GM18909 (cell line): ENCODE results near the gene MYO5A.
"Not testable (repeated sequence)": the region's sequence is repeated elsewhere in the genome, so short reads cannot be mapped to it uniquely, and the experiment has no call there.

ENCODE experiments used
- ATAC-seq: cut with Tn5 transposase; IDR thresholded peaks from one replicate; pipeline ENCODE4 v1.9.1; 2021; ENCODE audit warnings: mild to moderate bottlenecking; ENCODE audit not compliant: unreplicated experiment, poor library complexity

Gene MYO5A

DNA sequence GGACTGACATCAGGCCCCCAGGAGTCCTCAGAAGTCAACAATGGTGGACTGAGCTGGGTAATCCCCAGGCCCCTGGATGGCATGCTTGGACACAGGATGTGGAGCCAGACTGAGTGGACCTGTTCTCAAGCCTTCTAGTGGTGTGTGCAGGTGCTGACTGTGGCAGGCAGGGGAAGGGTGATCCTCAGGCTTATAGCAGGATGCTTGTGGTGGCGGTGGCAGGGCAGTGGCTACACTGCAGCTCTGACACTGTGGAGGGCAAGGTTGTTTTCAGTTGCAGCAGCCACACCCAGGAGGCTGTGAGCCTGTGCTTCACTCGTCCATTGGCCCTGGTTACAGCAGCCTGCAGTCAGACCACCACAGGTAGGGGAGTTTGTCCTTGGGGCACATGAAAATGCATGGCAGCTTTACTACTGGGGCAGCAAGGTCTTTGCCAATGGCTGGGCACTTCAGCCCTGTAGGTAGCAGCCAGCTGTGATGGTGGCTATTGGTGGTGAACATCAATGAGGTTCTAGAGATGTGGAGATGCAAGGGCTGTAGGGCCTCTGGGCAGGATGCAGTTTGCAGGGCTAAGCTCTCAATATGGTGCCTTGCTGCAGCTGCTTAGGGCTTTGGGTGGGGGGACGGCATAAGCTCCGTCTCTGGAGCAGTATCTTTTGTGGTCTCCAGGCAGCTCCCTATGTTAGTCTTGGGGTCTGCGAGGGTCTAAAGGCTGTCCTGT, 17.5 kb upstream of the MYO5A start:
- ATAC-seq = no peak

DNA sequence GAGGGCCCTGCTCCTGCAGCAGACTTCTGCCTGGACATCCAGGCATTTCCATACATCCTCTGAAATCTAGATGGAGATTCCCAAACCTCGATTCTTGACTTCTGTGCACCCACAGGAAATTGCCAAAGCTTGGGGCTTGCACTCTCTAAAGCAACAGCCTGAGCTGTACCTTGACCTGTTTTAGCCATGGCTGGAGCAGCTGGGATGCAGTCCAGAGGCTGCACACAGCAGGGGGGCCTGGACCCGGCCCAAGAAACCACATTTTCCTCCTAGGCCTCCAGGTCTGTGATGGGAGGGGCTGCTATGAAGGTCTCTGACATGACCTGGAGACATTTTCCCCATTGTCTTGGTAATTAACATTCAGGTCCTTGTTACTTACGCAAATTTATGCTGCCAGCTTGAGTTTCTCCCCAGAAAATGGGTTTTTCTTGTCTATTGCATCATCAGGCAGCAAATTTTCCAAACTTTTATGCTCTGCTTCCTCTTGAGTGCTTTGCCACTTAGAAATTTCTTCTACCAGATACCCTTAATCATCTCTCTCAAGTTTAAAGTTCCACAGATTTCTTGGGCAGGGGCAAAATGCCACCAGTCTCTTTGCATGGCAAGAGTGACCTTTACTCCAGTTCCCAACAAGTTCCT, 11.8 kb upstream of the MYO5A start:
- no peak for ATAC-seq

DNA sequence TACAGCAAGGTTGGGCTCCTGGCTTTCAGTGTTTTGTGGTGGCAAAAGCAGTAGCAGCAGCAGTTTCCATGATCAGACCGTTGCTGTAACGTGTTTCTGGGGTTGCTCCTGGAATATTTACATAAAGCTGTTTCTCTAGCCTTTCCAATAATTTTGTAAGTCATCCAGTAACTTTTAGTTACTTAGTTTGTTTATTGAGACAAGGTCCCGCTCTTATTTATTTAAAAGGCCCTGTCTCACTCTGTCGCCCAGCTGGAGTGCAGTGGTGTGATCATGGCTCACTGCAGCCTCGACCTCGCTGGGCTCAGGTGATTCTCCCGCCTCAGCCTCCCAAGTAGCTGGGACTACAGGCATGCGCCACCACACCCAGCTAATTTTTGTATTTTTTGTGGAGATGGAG, 8.8 kb upstream of the MYO5A start:
- ATAC-seq = no peak

DNA sequence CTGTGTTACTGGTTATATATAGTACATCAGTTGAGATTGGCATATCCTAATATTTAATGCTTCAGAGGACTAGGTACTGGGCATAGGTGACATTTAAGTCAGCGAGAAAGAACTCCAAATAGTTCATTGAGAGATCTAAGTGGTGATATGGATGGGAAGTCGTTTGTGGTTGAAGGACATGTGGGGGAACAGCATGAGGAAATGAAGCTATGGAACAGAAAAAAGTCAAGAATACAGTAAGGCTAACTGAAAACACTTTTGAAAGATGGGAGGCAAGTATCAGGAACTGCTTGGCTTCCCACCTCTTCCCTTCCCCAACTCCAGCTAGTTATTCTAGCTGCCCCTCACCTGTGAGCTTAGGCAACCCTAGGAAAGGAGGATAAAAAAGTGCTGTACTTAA, 3.7 kb upstream of the MYO5A start:
- ATAC-seq = no peak

DNA sequence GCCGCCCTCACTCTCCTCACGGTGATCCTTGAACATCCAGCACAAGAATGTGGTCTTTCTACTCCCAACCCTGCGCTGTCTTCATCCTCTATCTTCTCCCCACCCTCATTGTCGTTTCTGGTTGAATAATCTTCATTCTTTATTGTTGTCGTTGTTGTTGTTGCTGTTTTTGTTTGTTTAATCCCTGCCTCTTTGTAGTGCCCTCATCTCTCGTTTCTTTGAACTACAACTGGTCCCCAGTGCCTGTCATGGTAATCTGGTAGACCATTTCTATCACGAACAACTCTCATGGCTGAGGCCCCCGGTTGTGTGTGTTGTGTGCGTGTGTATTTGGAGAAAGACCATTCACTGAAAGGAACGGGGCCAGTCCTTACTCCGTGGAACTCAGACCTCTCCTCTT, 1.3 kb upstream of the MYO5A start:
- no peak for ATAC-seq

DNA sequence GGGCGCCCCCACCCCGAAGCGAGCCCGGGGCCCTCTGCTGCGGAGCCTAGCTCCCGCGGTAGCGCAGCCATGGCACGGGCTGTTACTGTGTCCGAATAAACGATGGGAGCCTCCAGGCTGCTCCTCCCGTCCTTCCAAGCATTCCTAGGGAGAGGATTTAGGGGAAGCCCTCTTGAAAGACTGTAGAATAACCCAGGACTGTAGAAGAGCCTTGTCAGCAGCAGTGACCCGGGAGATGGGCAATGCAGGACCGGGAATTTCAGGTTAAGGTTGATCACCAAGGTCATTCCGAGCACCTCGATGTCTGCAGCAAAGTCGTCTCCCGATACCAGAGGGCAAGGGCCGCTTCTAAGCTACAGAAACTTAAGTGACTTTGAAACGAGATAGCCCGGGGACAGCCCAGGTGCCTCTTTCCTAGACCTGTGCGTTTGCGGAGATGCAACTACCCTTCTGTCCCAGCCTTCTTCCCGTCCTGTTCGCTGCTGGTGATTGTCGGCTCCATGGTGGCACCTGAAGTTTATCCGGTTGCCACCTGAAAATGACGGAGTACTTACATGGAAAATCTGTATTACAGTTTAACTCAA, 753 bp upstream of the MYO5A start:
- peak; percentile 1 for ATAC-seq

DNA sequence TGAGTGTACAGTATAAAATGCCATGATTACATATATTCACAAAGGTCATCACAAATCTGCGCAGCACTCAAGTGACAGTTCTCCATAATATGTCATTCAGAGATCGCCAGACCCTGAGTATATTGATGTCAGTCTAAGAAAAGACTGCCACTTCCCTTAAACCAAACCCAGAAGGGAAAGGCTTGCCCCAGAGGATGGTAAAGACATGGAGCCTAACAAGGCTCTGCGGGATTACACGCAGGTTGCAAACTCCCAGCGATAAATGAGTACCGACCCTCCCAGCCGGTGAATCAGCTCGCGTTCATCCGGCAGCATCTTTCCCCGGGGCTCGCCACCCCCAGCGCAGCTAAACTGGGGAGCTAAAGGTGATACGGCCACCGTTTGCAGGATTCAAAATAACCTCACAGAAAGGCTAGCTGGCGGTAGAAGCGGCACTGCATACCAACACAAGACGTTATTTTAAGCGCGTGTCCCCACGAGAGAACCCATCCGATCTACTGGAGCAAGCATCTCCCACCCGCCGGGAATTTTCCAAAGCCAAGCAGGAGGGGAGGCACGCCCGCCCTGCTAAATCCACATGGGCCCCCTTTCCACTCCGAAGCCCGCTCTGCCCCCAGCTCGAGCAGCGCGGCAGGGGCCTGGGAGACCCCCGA, 643 bp downstream of the MYO5A start:
- peak; percentile 4 for ATAC-seq

DNA sequence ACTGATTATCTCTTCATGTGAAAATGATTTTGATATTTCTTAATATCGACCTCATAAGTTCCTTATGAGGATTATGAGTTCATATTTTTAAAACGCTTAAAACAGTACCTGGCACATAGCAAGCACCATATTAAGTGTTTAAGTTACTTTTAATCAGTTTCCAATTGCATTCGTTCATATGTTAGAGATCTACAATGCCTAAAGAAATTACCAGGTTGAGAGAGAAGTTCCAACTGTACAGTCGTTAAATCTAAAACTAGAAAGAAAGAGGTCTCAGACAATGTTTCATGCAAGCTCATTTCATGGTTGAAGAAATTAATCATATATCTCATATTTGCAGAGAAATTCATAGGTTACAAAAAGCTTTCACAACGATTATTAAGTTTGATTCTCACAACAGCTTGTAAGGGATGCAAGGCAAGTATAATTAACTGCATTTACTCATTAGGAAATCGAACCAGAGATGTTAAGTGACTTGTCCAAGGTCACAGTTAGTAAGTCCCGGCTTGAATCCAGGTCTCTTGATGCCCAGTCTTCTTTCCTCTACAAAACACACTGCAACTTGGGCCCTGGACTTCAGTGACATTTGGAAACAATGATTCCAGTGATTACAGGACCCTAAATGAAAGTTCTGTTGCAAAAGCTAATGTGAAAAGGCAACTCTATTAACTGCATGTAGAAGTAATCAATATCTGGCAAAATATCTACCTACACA, 1.3 kb downstream of the MYO5A start:
- no peak for ATAC-seq

DNA sequence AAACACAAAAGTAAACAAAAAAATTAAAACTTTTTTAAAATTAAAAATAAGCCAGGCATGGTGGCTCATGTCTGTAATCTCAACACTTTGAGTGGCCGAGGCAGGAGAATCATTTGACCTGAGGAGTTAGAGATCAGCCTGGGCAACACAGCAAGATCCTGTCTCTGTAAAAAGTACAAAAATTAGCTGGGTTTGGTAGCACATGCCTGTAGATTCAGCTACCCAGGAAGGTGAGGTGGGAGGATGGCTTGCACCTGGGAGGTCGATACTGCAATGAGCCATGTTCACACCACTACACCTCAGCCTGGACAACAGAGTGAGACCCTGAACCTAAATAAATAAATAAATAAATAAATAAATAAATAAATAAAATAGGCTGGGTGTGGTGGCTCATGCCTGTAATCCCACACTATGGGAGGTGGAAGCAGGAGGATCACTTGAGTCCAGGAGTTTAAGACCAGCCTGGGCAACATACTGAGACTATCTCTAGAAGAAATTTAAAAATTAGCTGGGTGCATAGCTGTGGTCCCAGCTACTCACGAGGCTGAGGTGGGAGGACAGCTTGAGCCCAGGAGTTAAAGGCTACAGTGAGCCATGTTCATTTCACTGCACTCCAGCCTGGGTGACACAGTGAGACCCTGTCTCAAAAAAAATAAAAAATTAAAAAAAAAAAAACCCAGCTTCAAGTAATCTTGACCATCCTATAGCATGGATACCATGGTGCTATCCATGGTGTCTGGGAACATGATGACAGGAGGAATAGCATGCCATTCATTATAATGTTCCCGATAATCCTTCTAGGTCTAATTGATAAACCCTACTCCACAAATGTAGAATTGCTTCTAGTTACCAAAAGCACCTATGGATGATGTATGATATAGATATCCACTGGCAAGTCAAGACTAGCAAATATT, 4.2 kb downstream of the MYO5A start:
- ATAC-seq = no peak

DNA sequence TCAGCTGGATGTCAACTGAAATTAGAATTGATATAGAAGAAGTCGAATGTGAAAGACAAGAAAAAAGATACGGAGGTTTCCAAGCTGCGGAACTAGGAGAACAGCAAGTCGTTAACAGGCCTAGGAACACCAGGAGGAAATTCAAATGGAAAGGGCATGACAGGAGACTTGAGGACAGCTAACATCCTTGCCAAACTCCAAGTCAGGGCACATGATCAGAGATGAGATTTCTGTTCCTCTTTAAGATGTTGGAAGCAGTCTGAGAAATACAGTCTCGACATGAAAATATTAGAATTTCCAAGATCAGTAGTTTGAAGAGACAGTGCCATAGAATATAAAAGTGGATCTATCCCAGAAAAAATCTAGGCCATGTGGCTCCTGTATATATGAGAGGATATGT, 5.0 kb downstream of the MYO5A start:
- ATAC-seq = no peak

DNA sequence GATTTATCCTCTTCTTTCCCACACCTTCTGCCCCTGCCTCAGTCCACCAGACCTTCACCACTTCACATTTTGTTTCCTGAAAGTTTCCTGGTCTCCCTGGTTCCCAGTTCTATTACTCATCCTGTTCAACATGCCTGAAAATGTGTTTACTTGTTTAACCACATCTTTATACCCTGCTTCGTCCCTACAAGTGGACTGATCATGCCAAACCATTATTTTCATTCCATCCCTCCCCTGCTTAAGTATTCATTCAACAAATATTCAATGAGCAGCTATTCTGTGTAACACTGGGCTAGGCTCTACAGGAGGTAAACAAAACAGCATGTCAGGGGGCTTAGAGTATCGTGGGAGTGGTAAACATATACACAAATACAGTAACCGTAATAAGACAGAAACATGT, 5.5 kb downstream of the MYO5A start:
- ATAC-seq = no peak

DNA sequence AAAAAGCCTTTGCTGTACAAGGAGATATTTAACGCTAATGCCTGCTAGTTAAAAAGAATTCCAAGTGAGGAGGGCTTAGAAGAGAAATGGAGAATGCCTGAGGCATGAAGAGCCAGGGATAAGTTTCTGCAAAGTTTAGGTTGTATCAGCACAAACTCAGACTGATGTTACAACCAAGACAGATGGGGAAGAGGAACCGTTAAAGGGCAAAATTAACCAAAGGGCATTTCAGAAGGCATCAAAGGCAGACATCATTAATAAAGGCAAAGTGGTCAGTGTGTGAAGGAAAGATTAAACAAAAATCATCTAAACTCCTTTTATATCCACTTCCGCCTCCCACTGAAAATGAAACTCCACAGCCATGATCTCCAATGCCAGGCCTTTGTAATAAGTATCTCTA, 7.0 kb downstream of the MYO5A start:
- no peak for ATAC-seq

DNA sequence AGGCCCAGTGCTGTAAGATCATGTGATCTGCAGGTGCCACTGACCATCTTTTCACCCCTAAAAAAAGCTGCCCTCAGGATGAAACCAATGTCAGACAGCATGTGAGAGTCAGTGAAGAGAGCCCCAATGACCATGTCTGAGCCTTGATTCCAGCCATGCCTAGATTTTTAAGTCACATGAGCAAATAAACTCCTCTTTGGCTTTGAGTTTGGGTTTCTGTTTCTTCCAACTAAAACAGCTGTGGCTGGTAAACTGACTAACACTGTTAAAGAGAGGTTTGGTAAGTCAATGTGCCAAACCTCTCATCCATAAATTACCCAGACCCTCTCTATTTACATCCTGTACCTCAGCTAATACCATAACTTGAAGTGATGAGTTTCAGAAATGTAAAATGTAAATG, 8.3 kb downstream of the MYO5A start:
- no peak for ATAC-seq

DNA sequence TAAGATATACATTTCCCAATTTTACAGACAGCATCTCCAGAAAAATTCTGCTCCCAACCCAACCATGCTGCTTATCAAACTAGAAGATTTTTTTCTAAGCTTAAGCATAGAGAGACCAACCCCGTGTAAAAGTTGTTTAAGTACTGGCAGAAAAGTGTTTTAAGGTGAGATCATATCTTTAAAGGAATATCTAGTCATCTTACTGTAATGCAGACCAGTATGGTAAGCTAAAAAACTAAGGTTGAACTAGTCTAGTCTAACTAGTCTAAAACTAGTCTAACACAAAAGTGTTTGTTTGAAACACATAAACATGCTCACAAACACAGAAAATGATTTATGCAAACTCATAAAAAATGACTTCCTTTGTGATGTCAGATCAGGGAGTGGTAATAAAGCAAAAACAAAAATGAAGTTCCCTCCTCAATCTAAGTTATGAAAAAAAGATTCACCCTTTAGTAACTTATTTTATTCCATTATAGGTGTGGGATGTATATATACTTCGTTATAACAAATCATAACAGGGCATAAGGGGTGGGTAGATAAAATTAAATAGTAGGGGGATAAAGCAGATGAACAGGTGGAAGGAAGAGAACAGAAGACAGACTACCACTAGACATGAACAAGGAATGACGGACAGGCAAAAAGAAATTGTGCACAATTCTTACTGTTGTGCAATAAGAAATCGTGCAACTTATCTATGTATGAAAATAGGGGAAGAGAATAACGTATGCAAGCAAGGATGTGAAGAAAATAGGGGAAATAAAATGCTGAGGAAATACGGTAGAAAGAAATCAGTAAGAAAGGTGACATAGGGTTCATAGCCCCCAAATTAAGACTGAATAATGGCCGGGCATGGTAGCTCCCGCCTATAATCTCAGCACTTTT, 10.0 kb downstream of the MYO5A start:
- no peak for ATAC-seq

DNA sequence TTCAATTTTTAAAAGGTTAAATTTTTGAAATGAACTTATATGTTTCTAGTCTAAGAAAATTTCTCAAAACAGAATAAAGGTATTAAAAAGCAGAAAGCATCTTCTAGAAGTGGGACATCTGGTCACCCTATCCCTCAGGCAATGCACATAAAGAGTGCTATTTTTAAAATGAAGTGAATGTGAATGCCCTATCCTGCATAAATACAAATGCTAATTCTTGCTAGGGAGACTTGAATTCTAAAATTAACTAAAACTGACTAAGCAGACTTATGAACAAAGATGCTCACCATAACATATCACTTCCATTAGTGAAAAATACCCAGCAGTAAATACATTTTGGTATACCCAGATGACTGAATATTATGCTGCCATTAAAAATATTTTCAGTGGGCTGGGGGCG, 11.7 kb downstream of the MYO5A start:
- ATAC-seq = no peak

DNA sequence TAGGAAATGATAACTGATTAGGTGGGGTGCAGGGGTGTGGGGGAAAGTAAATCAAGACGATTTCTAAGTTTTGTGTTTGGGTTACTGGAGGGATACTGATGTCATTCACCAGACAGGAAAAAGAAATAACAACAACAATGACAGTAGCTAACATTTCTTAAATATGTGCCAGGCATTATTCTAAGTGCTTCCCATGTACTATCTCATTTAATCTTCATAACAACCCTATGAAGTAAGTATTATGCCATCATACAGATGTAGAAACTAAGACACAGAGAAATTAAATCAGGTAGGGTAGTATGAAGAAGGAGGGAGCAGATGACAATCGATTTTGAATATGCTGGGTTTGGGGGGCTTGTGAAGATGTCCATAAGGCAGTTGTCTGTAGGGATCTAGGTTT, 13.3 kb downstream of the MYO5A start:
- ATAC-seq = no peak

DNA sequence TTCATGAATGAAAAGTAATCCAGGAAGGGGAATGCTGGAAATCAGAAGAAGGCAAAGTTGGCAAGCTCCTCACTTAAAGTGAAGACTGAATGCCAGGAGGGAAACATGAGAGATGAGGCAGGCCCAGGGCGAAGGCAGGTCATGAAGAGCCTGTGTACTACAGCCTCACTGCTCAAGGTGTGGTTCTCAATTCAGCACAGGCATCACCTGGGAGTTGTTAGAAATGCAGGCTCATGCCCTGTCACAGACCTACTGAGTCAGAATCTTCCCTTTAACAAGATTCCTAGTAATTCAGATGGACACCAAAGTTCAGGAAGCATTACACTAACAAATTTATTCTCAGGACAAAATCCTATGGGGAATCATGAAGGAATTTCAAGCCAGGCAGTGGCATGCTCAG, 14.2 kb downstream of the MYO5A start:
- no peak for ATAC-seq

DNA sequence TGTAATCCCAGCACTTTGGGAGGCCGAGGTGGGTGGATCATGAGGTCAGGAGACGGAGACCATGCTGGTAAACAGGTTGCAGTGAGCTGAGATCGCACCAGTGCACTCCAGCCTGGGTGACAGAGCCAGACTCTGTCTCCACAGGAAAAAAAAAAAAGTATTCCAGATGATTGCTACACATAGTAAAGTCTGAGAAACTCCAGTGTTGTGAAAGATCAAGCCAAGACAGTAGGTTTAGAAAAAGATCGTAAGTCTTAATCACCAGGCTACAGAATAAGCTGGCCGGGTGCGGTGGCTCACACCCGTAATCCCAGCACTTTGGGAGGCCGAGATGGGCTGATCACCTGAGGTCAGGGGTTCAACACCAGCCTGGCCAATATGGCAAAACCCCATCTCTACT, 15.8 kb downstream of the MYO5A start:
- ATAC-seq = not testable (repeated sequence)

DNA sequence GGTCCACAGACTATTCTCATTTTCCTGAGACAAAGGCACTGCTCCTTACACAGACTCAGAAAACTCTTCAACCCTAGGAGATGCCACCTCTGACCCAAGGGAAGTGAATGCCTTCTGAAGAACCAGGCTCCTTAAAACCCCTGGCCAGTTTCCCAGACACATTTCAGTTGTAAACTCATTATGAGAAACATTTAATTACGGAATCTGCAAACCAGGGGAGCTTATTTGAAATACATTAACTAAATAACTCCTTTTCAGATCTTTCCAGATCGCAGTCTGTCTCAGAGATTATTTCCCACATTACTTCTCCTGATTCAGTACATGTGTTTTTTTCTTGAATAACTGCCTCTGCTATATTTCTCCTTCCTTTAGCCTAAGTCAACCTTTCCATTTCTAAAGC, 17.6 kb downstream of the MYO5A start:
- ATAC-seq = no peak
